NCI-H2081 treated with DMSO at 0.1 percent for 48 hours (cell line): Measurements from ENCODE around the gene VSTM5.
"Not testable (repeated sequence)": the region's sequence is repeated elsewhere in the genome, so short reads cannot be mapped to it uniquely, and the experiment has no call there.

ENCODE experiments used
- DNase-seq: peaks from one replicate; lab custom pipeline; 2025; lab: John Stamatoyannopoulos, UW

VSTM5 gene

GRCh38 chr11:93796441-93797231, 53.8 kb downstream of the VSTM5 start:
- no peak for DNase-seq

- DNase-seq, result no peak
Measured at GRCh38 chr11:93791493-93791892, 58.9 kb downstream of the VSTM5 start.

GRCh38 chr11:93784935-93785360, 65.5 kb downstream of the VSTM5 start:
- no peak for DNase-seq

GRCh38 chr11:93784145-93784934, 66.1 kb downstream of the VSTM5 start, which contains the start of gene MED17:
TSS of gene MED17 (plus strand) at chr11:93784282. CDS start at chr11:93784514, 232 bp downstream.
- peak; percentile 17 for DNase-seq

GRCh38 chr11:93783765-93784144, 66.7 kb downstream of the VSTM5 start:
- DNase-seq, result no peak

- no peak for DNase-seq
Measured at GRCh38 chr11:93783362-93783761, 67.1 kb downstream of the VSTM5 start.

GRCh38 chr11:93775289-93775688, 75.1 kb downstream of the VSTM5 start:
- DNase-seq, result no peak

GRCh38 chr11:93774560-93774959, 75.9 kb downstream of the VSTM5 start:
- DNase-seq, result not testable (repeated sequence)

- no peak for DNase-seq
Measured at GRCh38 chr11:93773601-93774200, 76.7 kb downstream of the VSTM5 start.

GRCh38 chr11:93773045-93773477, 77.4 kb downstream of the VSTM5 start:
- DNase-seq, result no peak

- no peak for DNase-seq
Measured at GRCh38 chr11:93772123-93772522, 78.3 kb downstream of the VSTM5 start.

GRCh38 chr11:93770160-93770559, 80.3 kb downstream of the VSTM5 start:
- DNase-seq, result no peak
